ENCODE results near the gene ING3. TPM values are rescaled to one million over a fixed set of nuclear protein-coding genes. Genes with fewer than 3 reads are reported as not detected.

The ING3 gene
- total and polyA plus RNA-seq, 9 of the 15 experiments (the other 6 are each of a cell fraction or from before 2014, with no cell fraction given): 22.8 to 233 (median 50.4) TPM

DNA sequence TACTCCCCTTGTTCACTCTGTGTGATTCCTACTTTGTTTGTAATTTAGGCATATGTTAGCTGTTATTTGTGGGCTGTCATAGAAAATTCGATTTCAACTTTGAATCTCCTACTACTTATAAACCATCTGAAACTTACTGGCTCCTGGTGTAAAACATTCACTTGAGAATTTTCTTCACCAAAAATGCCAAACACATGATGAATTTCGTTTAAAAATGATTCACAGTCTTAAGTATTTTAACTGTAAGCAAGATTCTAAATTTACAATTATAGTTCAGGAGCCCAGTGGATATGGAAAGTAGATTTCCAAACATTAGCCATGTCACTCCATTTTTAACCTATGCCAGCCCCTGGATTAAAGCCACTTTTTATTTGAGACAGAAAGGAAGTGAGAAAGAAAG lies 41.0 kb downstream of the ING3 start (continued):
- TF ChIP-seq ZSCAN29 (IDR thresholded peaks at IDR 0.05): peak; percentile 69; the same call in 1 of the 2 replicates
- TF ChIP-seq, protein P1, sequence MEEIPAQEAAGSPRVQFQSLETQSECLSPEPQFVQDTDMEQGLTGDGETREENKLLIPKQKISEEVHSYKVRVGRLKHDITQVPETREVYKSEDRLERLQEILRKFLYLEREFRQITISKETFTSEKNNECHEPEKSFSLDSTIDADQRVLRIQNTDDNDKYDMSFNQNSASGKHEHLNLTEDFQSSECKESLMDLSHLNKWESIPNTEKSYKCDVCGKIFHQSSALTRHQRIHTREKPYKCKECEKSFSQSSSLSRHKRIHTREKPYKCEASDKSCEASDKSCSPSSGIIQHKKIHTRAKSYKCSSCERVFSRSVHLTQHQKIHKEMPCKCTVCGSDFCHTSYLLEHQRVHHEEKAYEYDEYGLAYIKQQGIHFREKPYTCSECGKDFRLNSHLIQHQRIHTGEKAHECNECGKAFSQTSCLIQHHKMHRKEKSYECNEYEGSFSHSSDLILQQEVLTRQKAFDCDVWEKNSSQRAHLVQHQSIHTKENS (CRISPR knock-in tag; IDR thresholded peaks at IDR 0.05): no peak
- TF ChIP-seq, protein P2, sequence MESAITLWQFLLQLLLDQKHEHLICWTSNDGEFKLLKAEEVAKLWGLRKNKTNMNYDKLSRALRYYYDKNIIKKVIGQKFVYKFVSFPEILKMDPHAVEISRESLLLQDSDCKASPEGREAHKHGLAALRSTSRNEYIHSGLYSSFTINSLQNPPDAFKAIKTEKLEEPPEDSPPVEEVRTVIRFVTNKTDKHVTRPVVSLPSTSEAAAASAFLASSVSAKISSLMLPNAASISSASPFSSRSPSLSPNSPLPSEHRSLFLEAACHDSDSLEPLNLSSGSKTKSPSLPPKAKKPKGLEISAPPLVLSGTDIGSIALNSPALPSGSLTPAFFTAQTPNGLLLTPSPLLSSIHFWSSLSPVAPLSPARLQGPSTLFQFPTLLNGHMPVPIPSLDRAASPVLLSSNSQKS (CRISPR knock-in tag; IDR thresholded peaks at IDR 0.05): 0 out of 2 replicates have a peak, but pooled peaks have one; percentile 46
- TF ChIP-seq, protein P3, sequence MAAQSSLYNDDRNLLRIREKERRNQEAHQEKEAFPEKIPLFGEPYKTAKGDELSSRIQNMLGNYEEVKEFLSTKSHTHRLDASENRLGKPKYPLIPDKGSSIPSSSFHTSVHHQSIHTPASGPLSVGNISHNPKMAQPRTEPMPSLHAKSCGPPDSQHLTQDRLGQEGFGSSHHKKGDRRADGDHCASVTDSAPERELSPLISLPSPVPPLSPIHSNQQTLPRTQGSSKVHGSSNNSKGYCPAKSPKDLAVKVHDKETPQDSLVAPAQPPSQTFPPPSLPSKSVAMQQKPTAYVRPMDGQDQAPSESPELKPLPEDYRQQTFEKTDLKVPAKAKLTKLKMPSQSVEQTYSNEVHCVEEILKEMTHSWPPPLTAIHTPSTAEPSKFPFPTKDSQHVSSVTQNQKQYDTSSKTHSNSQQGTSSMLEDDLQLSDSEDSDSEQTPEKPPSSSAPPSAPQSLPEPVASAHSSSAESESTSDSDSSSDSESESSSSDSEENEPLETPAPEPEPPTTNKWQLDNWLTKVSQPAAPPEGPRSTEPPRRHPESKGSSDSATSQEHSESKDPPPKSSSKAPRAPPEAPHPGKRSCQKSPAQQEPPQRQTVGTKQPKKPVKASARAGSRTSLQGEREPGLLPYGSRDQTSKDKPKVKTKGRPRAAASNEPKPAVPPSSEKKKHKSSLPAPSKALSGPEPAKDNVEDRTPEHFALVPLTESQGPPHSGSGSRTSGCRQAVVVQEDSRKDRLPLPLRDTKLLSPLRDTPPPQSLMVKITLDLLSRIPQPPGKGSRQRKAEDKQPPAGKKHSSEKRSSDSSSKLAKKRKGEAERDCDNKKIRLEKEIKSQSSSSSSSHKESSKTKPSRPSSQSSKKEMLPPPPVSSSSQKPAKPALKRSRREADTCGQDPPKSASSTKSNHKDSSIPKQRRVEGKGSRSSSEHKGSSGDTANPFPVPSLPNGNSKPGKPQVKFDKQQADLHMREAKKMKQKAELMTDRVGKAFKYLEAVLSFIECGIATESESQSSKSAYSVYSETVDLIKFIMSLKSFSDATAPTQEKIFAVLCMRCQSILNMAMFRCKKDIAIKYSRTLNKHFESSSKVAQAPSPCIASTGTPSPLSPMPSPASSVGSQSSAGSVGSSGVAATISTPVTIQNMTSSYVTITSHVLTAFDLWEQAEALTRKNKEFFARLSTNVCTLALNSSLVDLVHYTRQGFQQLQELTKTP (IDR thresholded peaks at IDR 0.05; ENCODE audit: low read depth in 1 of 2, partially characterized antibody in 2 of 2): peak in 1 of 2 experiments; percentile 79
- 0 out of 2 replicates have a peak, but pooled peaks have one; percentile 16 for TF ChIP-seq SMARCC2 (IDR thresholded peaks at IDR 0.05; ENCODE audit: low read depth)
- TF ChIP-seq, protein P4, sequence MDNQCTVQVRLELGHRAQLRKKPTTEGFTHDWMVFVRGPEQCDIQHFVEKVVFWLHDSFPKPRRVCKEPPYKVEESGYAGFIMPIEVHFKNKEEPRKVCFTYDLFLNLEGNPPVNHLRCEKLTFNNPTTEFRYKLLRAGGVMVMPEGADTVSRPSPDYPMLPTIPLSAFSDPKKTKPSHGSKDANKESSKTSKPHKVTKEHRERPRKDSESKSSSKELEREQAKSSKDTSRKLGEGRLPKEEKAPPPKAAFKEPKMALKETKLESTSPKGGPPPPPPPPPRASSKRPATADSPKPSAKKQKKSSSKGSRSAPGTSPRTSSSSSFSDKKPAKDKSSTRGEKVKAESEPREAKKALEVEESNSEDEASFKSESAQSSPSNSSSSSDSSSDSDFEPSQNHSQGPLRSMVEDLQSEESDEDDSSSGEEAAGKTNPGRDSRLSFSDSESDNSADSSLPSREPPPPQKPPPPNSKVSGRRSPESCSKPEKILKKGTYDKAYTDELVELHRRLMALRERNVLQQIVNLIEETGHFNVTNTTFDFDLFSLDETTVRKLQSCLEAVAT (IDR thresholded peaks at IDR 0.05): peak; percentile 91 to 93
- TF ChIP-seq HDAC1 (IDR thresholded peaks at IDR 0.05): 0 out of 4 replicates have a peak, but pooled peaks of 1 of the 2 experiments have one; percentile 32
- 0 out of 2 replicates have a peak, but pooled peaks have one; percentile 18 for TF ChIP-seq ZNF507 (tag; conservative IDR thresholded peaks at IDR 0.05)
- TF ChIP-seq, protein P5, sequence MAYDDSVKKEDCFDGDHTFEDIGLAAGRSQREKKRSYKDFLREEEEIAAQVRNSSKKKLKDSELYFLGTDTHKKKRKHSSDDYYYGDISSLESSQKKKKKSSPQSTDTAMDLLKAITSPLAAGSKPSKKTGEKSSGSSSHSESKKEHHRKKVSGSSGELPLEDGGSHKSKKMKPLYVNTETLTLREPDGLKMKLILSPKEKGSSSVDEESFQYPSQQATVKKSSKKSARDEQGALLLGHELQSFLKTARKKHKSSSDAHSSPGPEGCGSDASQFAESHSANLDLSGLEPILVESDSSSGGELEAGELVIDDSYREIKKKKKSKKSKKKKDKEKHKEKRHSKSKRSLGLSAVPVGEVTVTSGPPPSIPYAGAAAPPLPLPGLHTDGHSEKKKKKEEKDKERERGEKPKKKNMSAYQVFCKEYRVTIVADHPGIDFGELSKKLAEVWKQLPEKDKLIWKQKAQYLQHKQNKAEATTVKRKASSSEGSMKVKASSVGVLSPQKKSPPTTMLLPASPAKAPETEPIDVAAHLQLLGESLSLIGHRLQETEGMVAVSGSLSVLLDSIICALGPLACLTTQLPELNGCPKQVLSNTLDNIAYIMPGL (CRISPR knock-in tag; IDR thresholded peaks at IDR 0.05): no peak
- TF ChIP-seq HDAC3 (IDR thresholded peaks at IDR 0.05; ENCODE audit: borderline replicate concordance, partially characterized antibody): peak; percentile 9
